ENCODE results near the gene ST7.

- TF ChIP-seq CTBP1 (IDR thresholded peaks at IDR 0.05; ENCODE audit: borderline replicate concordance) (no peak), NFRKB (IDR thresholded peaks at IDR 0.05) (no peak), SP1 (IDR thresholded peaks at IDR 0.05) (no peak), ZNF384 (IDR thresholded peaks at IDR 0.05) (no peak), TARDBP (IDR thresholded peaks at IDR 0.05) (no peak), LEF1 (IDR thresholded peaks at IDR 0.05; ENCODE audit: borderline replicate concordance) (no peak), PKNOX1 (IDR thresholded peaks at IDR 0.05) (no peak), ARNT (IDR thresholded peaks at IDR 0.05) (no peak), L3MBTL2 (conservative IDR thresholded peaks at IDR 0.05) (no peak), BHLHE40 (IDR thresholded peaks at IDR 0.05; ENCODE audit: borderline replicate concordance) (no peak), FOXM1 (IDR thresholded peaks at IDR 0.05; ENCODE audit: borderline replicate concordance) (no peak), FOXK2 (IDR thresholded peaks at IDR 0.05) (no peak)
Observed at GRCh38 chr7:117171106-117171505, 217.8 kb downstream of the ST7 start.

All from HEK293T (cell line).